ENCODE results near the gene PFDN2. TPM values are rescaled to one million over a fixed set of nuclear protein-coding genes. Genes with fewer than 3 reads are reported as not detected.

Gene PFDN2
- total and polyA plus RNA-seq, 2 donors (not counting 3 experiments of a cell fraction or from before 2014, with no cell fraction given): 104 to 157 TPM

GRCh38 chr1:161052899-161053298, 64.9 kb downstream of the PFDN2 start:
- no TSS peak for BruUV-seq (replicated peaks)
- TF ChIP-seq GATA2 (IDR thresholded peaks at IDR 0.05; ENCODE audit: insufficient read depth, insufficient read length, low read depth, low read length) (no peak), EZH2 (IDR thresholded peaks at IDR 0.05; ENCODE audit: borderline replicate concordance, low read depth, low read length, severe bottlenecking) (no peak), JUN (IDR thresholded peaks at IDR 0.05; ENCODE audit: borderline replicate concordance, insufficient read depth, insufficient read length, low read depth) (no peak), FOS (IDR thresholded peaks at IDR 0.05; ENCODE audit: borderline replicate concordance, insufficient read depth, low read length) (no peak), POLR2AphosphoS5 (IDR thresholded peaks at IDR 0.05; ENCODE audit: insufficient read depth, low read depth, low read length) (no peak), POLR2A (IDR thresholded peaks at IDR 0.05; ENCODE audit: low read depth, low read length) (no peak), MYC (IDR thresholded peaks at IDR 0.05; ENCODE audit: low read depth, low read length) (no peak)
- TF ChIP-seq, protein P1, sequence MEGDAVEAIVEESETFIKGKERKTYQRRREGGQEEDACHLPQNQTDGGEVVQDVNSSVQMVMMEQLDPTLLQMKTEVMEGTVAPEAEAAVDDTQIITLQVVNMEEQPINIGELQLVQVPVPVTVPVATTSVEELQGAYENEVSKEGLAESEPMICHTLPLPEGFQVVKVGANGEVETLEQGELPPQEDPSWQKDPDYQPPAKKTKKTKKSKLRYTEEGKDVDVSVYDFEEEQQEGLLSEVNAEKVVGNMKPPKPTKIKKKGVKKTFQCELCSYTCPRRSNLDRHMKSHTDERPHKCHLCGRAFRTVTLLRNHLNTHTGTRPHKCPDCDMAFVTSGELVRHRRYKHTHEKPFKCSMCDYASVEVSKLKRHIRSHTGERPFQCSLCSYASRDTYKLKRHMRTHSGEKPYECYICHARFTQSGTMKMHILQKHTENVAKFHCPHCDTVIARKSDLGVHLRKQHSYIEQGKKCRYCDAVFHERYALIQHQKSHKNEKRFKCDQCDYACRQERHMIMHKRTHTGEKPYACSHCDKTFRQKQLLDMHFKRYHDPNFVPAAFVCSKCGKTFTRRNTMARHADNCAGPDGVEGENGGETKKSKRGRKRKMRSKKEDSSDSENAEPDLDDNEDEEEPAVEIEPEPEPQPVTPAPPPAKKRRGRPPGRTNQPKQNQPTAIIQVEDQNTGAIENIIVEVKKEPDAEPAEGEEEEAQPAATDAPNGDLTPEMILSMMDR (IDR thresholded peaks at IDR 0.05; ENCODE audit: extremely low read depth in 1 of 2, insufficient read depth in 1 of 2, low read depth in 1 of 2, low read length in 2 of 2): no peak
- TF ChIP-seq, protein P2, sequence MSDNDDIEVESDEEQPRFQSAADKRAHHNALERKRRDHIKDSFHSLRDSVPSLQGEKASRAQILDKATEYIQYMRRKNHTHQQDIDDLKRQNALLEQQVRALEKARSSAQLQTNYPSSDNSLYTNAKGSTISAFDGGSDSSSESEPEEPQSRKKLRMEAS (IDR thresholded peaks at IDR 0.05; ENCODE audit: insufficient read depth, insufficient read length): no peak
- POLR2A ChIA-PET: no interaction called here

More at GRCh38 chr1:161052899-161053298, 64.9 kb downstream of the PFDN2 start:
- H2AFZ ChIP-seq (ENCODE audit: low read depth, low read length): no peak overlapping the region
- H3K9me3 ChIP-seq (replicated peaks; ENCODE audit: control insufficient read depth, insufficient read depth, low read length): no peaks in the 10 kb centered on the region
- H3K9ac ChIP-seq (replicated peaks; ENCODE audit: extremely low read depth, insufficient read depth, low read length): no peak overlapping the region
- H3K4me2 ChIP-seq (ENCODE audit: insufficient read depth, low read length): no peak overlapping the region
- H4K20me1 ChIP-seq (replicated peaks; ENCODE audit: control insufficient read depth, extremely low read depth, insufficient read depth, low read length): no peaks in the 10 kb centered on the region
- no peaks in the 10 kb centered on the region for H3K27me3 ChIP-seq (ENCODE audit: control insufficient read depth in 2 of 2, insufficient read depth in 2 of 2, low read length in 2 of 2)
- no peaks in the 10 kb centered on the region for H3K36me3 ChIP-seq (ENCODE audit: control insufficient read depth in 2 of 2, extremely low read depth in 1 of 2, insufficient read depth in 2 of 2, low read length in 2 of 2)
- H3K27ac ChIP-seq (ENCODE audit: insufficient read depth, low read depth, low read length): no peak overlapping the region
- intact Hi-C loops (cut with micrococcal nuclease) (loop anchor here (10.0 kb wide), 1 partner anchor 728 kb away; no protein-coding TSS in a partner anchor), dilution Hi-C loops (cut with MboI; ENCODE audit: extremely low pct_ligation_motif_present, low sequenced_read_pairs) (no loop called here)
- H3K79me2 ChIP-seq (ENCODE audit: control insufficient read depth, insufficient read depth, low read length): no peaks in the 10 kb centered on the region
- H3K4me1 ChIP-seq (ENCODE audit: control insufficient read depth, extremely low read depth, insufficient read depth, low read length): no peaks in the 10 kb centered on the region
- CTCF ChIA-PET: no interaction called here
- DNase-seq (ENCODE audit: low read depth, low spot score) (no peak), FAIRE-seq (no peak)
- no peaks in the 10 kb centered on the region for H3K9me1 ChIP-seq (replicated peaks; ENCODE audit: control insufficient read depth, extremely low read depth, insufficient read depth, low read length)
- H3K4me3 ChIP-seq (replicated peaks in 1 of 3; ENCODE audit: insufficient read depth in 1 of 3, low read depth in 1 of 3, low read length in 3 of 3): no peak overlapping the region
